HG02623 (cell line): Measurements from ENCODE around the gene LHPP.

Experiments used
- ATAC-seq: cut with Tn5 transposase; IDR thresholded peaks from one replicate; pipeline ENCODE4 v1.9.1; 2021; ENCODE audit warnings: moderate library complexity; ENCODE audit not compliant: unreplicated experiment

LHPP gene

GRCh38 chr10:124551097-124551496 lies 89.5 kb downstream of the LHPP start:
- no peak for ATAC-seq

- ATAC-seq = no peak
Observed at GRCh38 chr10:124551755-124552154, 90.1 kb downstream of the LHPP start.

- no peak for ATAC-seq
Observed at GRCh38 chr10:124552691-124553276, 91.2 kb downstream of the LHPP start.

- ATAC-seq = no peak
Observed at GRCh38 chr10:124554085-124554858, 92.6 kb downstream of the LHPP start.

GRCh38 chr10:124557167-124557566 lies 95.5 kb downstream of the LHPP start:
- no peak for ATAC-seq

GRCh38 chr10:124557648-124558338 lies 96.2 kb downstream of the LHPP start:
- ATAC-seq = no peak

- no peak for ATAC-seq
Observed at GRCh38 chr10:124558339-124559321, 97.0 kb downstream of the LHPP start.

- ATAC-seq = no peak
Observed at GRCh38 chr10:124559372-124560132, 97.9 kb downstream of the LHPP start.

GRCh38 chr10:124560377-124561105 lies 98.9 kb downstream of the LHPP start:
- ATAC-seq = no peak

GRCh38 chr10:124561206-124561605 lies 99.6 kb downstream of the LHPP start:
- no peak for ATAC-seq

GRCh38 chr10:124562425-124563060 lies 100.9 kb downstream of the LHPP start:
- ATAC-seq = no peak

- ATAC-seq = no peak
Observed at GRCh38 chr10:124563320-124564040, 101.9 kb downstream of the LHPP start.

- no peak for ATAC-seq
Observed at GRCh38 chr10:124564881-124565280, 103.3 kb downstream of the LHPP start.

- ATAC-seq = no peak
Observed at GRCh38 chr10:124565565-124566221, 104.1 kb downstream of the LHPP start.

GRCh38 chr10:124566222-124566888 lies 104.7 kb downstream of the LHPP start:
- no peak for ATAC-seq

- ATAC-seq = no peak
Observed at GRCh38 chr10:124566981-124567835, 105.6 kb downstream of the LHPP start.
